Left ventricle myocardium superior (tissue), 1 donor: ENCODE data around the gene PRDM15. TPM values are rescaled to one million over a fixed set of nuclear protein-coding genes. Genes with fewer than 3 reads are reported as not detected.

Experiments used
- ATAC-seq: fragments of 200-7000 bp; cut with Tn5 transposase; one replicate; pipeline ENCODE4 v1.9.1; 2020; ENCODE audit warnings: mild to moderate bottlenecking, moderate library complexity
- DNase-seq: peaks from one replicate; pipeline ENCODE4 v3.0.0-alpha.2; 2020
- intact Hi-C: fragments of 100-400 bp; cut with micrococcal nuclease; formaldehyde crosslinking; loops from one replicate; pipeline ENCODE4 v1.11.0; 2022
- total RNA-seq: library from RNA; stranded (reverse); fragmentation: NEBNext Ultra II Directional; extraction: Animal tissue kit (Norgen Biotek cat#: 25700); gene quantifications from one replicate; pipeline ENCODE4 v1.2.1, GENCODE V29; 2021
- donor health status: DM: no; HTN: yes; CAD: no; lungs with severe emphysema.

Gene PRDM15
- total RNA-seq, 1 donor from 2014 or later = 3.7 TPM

- DNase-seq (no peak), ATAC-seq (no peak)
- intact Hi-C loops = no loop called here
Observed at GRCh38 chr21:41914965-41915364, 35.8 kb upstream of the PRDM15 start.

- DNase-seq = no peak
- ATAC-seq = no peak
- intact Hi-C loops = no loop called here
Observed at GRCh38 chr21:41914358-41914757, 35.2 kb upstream of the PRDM15 start.

GRCh38 chr21:41913230-41913629 lies 34.1 kb upstream of the PRDM15 start:
- intact Hi-C loops = no loop called here
- no peak for DNase-seq
- no peak for ATAC-seq

- ATAC-seq (no peak), DNase-seq (no peak)
- intact Hi-C loops = no loop called here
Observed at GRCh38 chr21:41908829-41909228, 29.7 kb upstream of the PRDM15 start.

- DNase-seq = peak; percentile 23
- intact Hi-C loops = no loop called here
- ATAC-seq = no peak
Observed at GRCh38 chr21:41907496-41908258, 28.5 kb upstream of the PRDM15 start.

GRCh38 chr21:41906770-41907169 lies 27.6 kb upstream of the PRDM15 start:
- peak; percentile 22 for DNase-seq
- no peak for ATAC-seq
- intact Hi-C loops = no loop called here

GRCh38 chr21:41903559-41904351 lies 24.6 kb upstream of the PRDM15 start:
- intact Hi-C loops = no loop called here
- ATAC-seq = no peak

GRCh38 chr21:41902946-41903345 lies 23.8 kb upstream of the PRDM15 start:
- intact Hi-C loops = no loop called here
- no peak for DNase-seq
- ATAC-seq = no peak

More at GRCh38 chr21:41903559-41904351, 24.6 kb upstream of the PRDM15 start:
- no peak for DNase-seq

- no peak for DNase-seq
- intact Hi-C loops = no loop called here
- no peak for ATAC-seq
Observed at GRCh38 chr21:41901782-41902181, 22.6 kb upstream of the PRDM15 start.

GRCh38 chr21:41901099-41901498 lies 22.0 kb upstream of the PRDM15 start:
- DNase-seq = no peak
- intact Hi-C loops = no loop called here
- no peak for ATAC-seq

GRCh38 chr21:41900401-41900800 lies 21.3 kb upstream of the PRDM15 start:
- DNase-seq (no peak), ATAC-seq (no peak)
- intact Hi-C loops = no loop called here

- intact Hi-C loops = no loop called here
- ATAC-seq (no peak), DNase-seq (no peak)
Observed at GRCh38 chr21:41899426-41900202, 20.5 kb upstream of the PRDM15 start.

- intact Hi-C loops = no loop called here
- ATAC-seq (no peak), DNase-seq (no peak)
Observed at GRCh38 chr21:41898998-41899397, 19.9 kb upstream of the PRDM15 start.

GRCh38 chr21:41897700-41898099 lies 18.6 kb upstream of the PRDM15 start:
- intact Hi-C loops = no loop called here
- ATAC-seq (no peak), DNase-seq (no peak)

GRCh38 chr21:41897047-41897669 lies 18.0 kb upstream of the PRDM15 start:
- intact Hi-C loops = no loop called here

GRCh38 chr21:41895643-41896493 lies 16.7 kb upstream of the PRDM15 start:
- ATAC-seq (no peak), DNase-seq (no peak)
- intact Hi-C loops = no loop called here

More at GRCh38 chr21:41897047-41897669, 18.0 kb upstream of the PRDM15 start:
- ATAC-seq (no peak), DNase-seq (no peak)

- no peak for ATAC-seq
- no peak for DNase-seq
- intact Hi-C loops = no loop called here
Observed at GRCh38 chr21:41894922-41895557, 15.9 kb upstream of the PRDM15 start.

GRCh38 chr21:41894511-41894910 lies 15.4 kb upstream of the PRDM15 start:
- no peak for ATAC-seq
- intact Hi-C loops = no loop called here
- no peak for DNase-seq
